Measurements from ENCODE around the gene MYO1H. TPM values are rescaled to one million over a fixed set of nuclear protein-coding genes. Genes with fewer than 3 reads are reported as not detected.
"Not testable (repeated sequence)": the region's sequence is repeated elsewhere in the genome, so short reads cannot be mapped to it uniquely, and the experiment has no call there.

MYO1H gene
- total RNA-seq, 1 experiment from 2014 or later = not detected

DNA sequence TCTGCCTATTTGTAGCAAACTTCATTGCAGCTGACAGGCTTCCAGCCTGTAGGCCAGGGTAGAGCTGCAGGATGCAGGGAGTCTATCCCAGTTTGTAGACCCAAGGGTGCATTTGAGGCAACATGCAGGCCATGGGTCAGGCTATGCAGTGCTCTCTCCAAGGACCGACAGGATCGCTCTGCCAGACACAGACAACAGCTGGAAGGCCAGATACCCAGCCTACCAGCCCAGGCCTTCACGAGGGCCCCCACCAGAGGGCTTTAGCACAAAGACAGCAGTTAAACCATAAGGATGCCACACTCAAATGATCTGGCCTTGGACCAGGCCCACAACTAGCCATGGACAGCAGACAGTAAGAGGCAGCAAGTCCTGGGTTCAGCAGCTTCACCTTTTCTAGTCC lies 119.1 kb downstream of the MYO1H start:
- Histone ChIP-seq H3K4me3 (ENCODE audit: low read length) (no peak overlapping the region), H2AFZ (ENCODE audit: low read length) (no peak overlapping the region), H3K4me1 (ENCODE audit: low read length) (peaks cover 2% of the 10 kb centered on the region), H3K79me2 (ENCODE audit: low read length) (peaks cover 96% of the 10 kb centered on the region), H3K27me3 (ENCODE audit: low read length) (no peaks in the 10 kb centered on the region), H3K9me2 (replicated peaks; ENCODE audit: insufficient read depth, low read length) (no peaks in the 10 kb centered on the region), H3K27ac (ENCODE audit: low read length) (no peak overlapping the region), H4K20me1 (ENCODE audit: insufficient read depth, low read depth, low read length) (peaks cover 12% of the 10 kb centered on the region; the same call in 1 of the 2 replicates), H3K9me3 (ENCODE audit: low read length) (no peaks in the 10 kb centered on the region), H3K4me2 (ENCODE audit: low read depth, low read length, poor library complexity, severe bottlenecking) (no peak overlapping the region), H3K9ac (ENCODE audit: low read length) (no peak overlapping the region), H3K36me3 (ENCODE audit: insufficient read depth, low read length) (no peaks in the 10 kb centered on the region)
- no peak for DNase-seq

- Histone ChIP-seq H3K4me3 (ENCODE audit: low read length) (no peak overlapping the region), H3K79me2 (ENCODE audit: low read length) (peaks cover 95% of the 10 kb centered on the region), H3K9me2 (replicated peaks; ENCODE audit: insufficient read depth, low read length) (no peaks in the 10 kb centered on the region), H3K9ac (ENCODE audit: low read length) (no peak overlapping the region), H3K9me3 (ENCODE audit: low read length) (no peaks in the 10 kb centered on the region), H3K4me2 (ENCODE audit: low read depth, low read length, poor library complexity, severe bottlenecking) (no peak overlapping the region), H3K36me3 (ENCODE audit: insufficient read depth, low read length) (no peaks in the 10 kb centered on the region), H3K27me3 (ENCODE audit: low read length) (no peaks in the 10 kb centered on the region), H3K27ac (ENCODE audit: low read length) (no peak overlapping the region), H2AFZ (ENCODE audit: low read length) (no peak overlapping the region), H4K20me1 (ENCODE audit: insufficient read depth, low read depth, low read length) (peaks cover 15% of the 10 kb centered on the region; the same call in 1 of the 2 replicates), H3K4me1 (ENCODE audit: low read length) (no peaks in the 10 kb centered on the region)
- no peak for DNase-seq
These were observed 120.4 kb downstream of the MYO1H start for GRCh38 chr12:109467978-109468676.

DNA sequence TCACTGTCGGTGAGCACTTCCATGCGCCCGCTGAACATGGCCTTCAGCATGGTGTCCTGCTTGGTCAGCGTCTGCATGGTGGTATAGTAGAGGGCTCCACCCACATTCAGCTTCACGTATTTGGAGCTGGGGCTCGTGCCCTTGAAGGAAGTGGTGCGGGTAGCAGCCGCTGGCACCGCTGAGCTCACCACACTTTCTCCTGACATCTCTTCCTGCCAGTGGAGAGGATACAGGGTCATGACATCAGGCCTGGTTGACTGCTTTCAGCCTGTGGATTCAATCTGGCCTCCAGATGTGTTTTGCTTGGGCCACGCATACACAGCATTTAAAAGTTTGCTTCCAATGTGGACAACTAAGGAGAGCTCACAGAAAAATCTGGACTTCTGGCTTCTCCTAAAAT lies 121.8 kb downstream of the MYO1H start:
- H3K27me3 ChIP-seq (ENCODE audit: low read length) = no peaks in the 10 kb centered on the region
- peaks cover 95% of the 10 kb centered on the region for H3K79me2 ChIP-seq (ENCODE audit: low read length)
- H3K9me2 ChIP-seq (replicated peaks; ENCODE audit: insufficient read depth, low read length) = no peaks in the 10 kb centered on the region
- H3K36me3 ChIP-seq (ENCODE audit: insufficient read depth, low read length) = no peaks in the 10 kb centered on the region
- H3K9me3 ChIP-seq (ENCODE audit: low read length) = no peaks in the 10 kb centered on the region
- no peak overlapping the region for H3K4me2 ChIP-seq (ENCODE audit: low read depth, low read length, poor library complexity, severe bottlenecking)
- DNase-seq = no peak
- H3K9ac ChIP-seq (ENCODE audit: low read length) = no peak overlapping the region
- no peak overlapping the region for H2AFZ ChIP-seq (ENCODE audit: low read length)
- H3K4me1 ChIP-seq (ENCODE audit: low read length) = no peaks in the 10 kb centered on the region
- no peak overlapping the region for H3K27ac ChIP-seq (ENCODE audit: low read length)
- peaks cover 18% of the 10 kb centered on the region; the same call in 1 of the 2 replicates for H4K20me1 ChIP-seq (ENCODE audit: insufficient read depth, low read depth, low read length)
- H3K4me3 ChIP-seq (ENCODE audit: low read length) = no peak overlapping the region

- no peak overlapping the region for H3K27ac ChIP-seq (ENCODE audit: low read length)
- H4K20me1 ChIP-seq (ENCODE audit: insufficient read depth, low read depth, low read length) = peaks cover 19% of the 10 kb centered on the region; the same call in 1 of the 2 replicates
- H3K4me3 ChIP-seq (ENCODE audit: low read length) = no peak overlapping the region
- H3K79me2 ChIP-seq (ENCODE audit: low read length) = peaks cover 94% of the 10 kb centered on the region
- H3K27me3 ChIP-seq (ENCODE audit: low read length) = no peaks in the 10 kb centered on the region
- no peaks in the 10 kb centered on the region for H3K36me3 ChIP-seq (ENCODE audit: insufficient read depth, low read length)
- H3K4me2 ChIP-seq (ENCODE audit: low read depth, low read length, poor library complexity, severe bottlenecking) = no peak overlapping the region
- no peaks in the 10 kb centered on the region for H3K9me3 ChIP-seq (ENCODE audit: low read length)
- H3K9ac ChIP-seq (ENCODE audit: low read length) = no peak overlapping the region
- H2AFZ ChIP-seq (ENCODE audit: low read length) = no peak overlapping the region
- no peaks in the 10 kb centered on the region for H3K9me2 ChIP-seq (replicated peaks; ENCODE audit: insufficient read depth, low read length)
- DNase-seq = no peak
- peaks cover 15% of the 10 kb centered on the region for H3K4me1 ChIP-seq (ENCODE audit: low read length)
These were observed 125.3 kb downstream of the MYO1H start for GRCh38 chr12:109473006-109473405.

- H3K4me1 ChIP-seq (ENCODE audit: low read length) = peaks cover 21% of the 10 kb centered on the region
- DNase-seq = not testable (repeated sequence)
These were observed 126.0 kb downstream of the MYO1H start for GRCh38 chr12:109473526-109474270.

DNA sequence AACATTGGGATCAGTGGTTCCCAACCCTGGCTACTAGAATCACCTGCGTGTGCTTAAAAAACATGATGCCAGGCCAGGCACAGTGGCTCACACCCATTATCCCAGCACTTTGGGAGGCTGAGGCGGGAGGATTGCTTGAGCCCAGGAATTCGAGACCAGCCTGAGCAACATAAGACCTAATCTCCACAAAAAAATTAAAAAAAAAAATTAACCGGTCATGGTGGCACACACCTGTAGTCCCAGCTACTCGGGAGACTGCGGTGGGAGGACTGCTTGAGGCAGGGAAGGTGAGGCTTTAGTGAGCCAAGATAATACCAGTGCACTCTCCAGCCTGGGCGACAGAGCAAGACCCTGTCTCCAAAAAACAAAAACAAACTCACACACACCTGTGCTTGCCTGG lies 127.4 kb downstream of the MYO1H start:
- H3K9me2 ChIP-seq (replicated peaks; ENCODE audit: insufficient read depth, low read length) = no peaks in the 10 kb centered on the region
- H3K4me3 ChIP-seq (ENCODE audit: low read length) = no peak overlapping the region
- no peak overlapping the region for H2AFZ ChIP-seq (ENCODE audit: low read length)
- H3K9me3 ChIP-seq (ENCODE audit: low read length) = no peaks in the 10 kb centered on the region
- peak overlapping the region; percentile 96 for H3K4me2 ChIP-seq (ENCODE audit: low read depth, low read length, poor library complexity, severe bottlenecking)
- peaks cover 17% of the 10 kb centered on the region; the same call in 1 of the 2 replicates for H4K20me1 ChIP-seq (ENCODE audit: insufficient read depth, low read depth, low read length)
- no peaks in the 10 kb centered on the region for H3K36me3 ChIP-seq (ENCODE audit: insufficient read depth, low read length)
- H3K4me1 ChIP-seq (ENCODE audit: low read length) = peaks cover 32% of the 10 kb centered on the region
- H3K79me2 ChIP-seq (ENCODE audit: low read length) = peaks cover 97% of the 10 kb centered on the region
- H3K9ac ChIP-seq (ENCODE audit: low read length) = no peak overlapping the region; the same call in 1 of the 2 replicates
- H3K27me3 ChIP-seq (ENCODE audit: low read length) = no peaks in the 10 kb centered on the region
- no peak for DNase-seq
- H3K27ac ChIP-seq (ENCODE audit: low read length) = no peak overlapping the region

More at GRCh38 chr12:109473526-109474270, 126.0 kb downstream of the MYO1H start:
- not testable (repeated sequence) for H2AFZ ChIP-seq (ENCODE audit: low read length); H3K36me3 ChIP-seq (ENCODE audit: insufficient read depth, low read length); H3K27ac ChIP-seq (ENCODE audit: low read length); H3K27me3 ChIP-seq (ENCODE audit: low read length); H3K4me3 ChIP-seq (ENCODE audit: low read length); H3K4me2 ChIP-seq (ENCODE audit: low read depth, low read length, poor library complexity, severe bottlenecking); H3K9me3 ChIP-seq (ENCODE audit: low read length); H3K9me2 ChIP-seq (replicated peaks; ENCODE audit: insufficient read depth, low read length); H3K9ac ChIP-seq (ENCODE audit: low read length)
- Histone ChIP-seq H3K79me2 (ENCODE audit: low read length) (peaks cover 97% of the 10 kb centered on the region), H4K20me1 (ENCODE audit: insufficient read depth, low read depth, low read length) (peaks cover 19% of the 10 kb centered on the region; the same call in 1 of the 2 replicates)

- peaks cover 32% of the 10 kb centered on the region for H3K4me1 ChIP-seq (ENCODE audit: low read length)
These were observed 128.5 kb downstream of the MYO1H start for GRCh38 chr12:109475993-109476806.

More at GRCh38 chr12:109475993-109476806, 128.5 kb downstream of the MYO1H start:
- Histone ChIP-seq H3K79me2 (ENCODE audit: low read length) (peaks cover 86% of the 10 kb centered on the region), H3K4me2 (ENCODE audit: low read depth, low read length, poor library complexity, severe bottlenecking) (peak overlapping the region; percentile 96), H4K20me1 (ENCODE audit: insufficient read depth, low read depth, low read length) (peaks cover 13% of the 10 kb centered on the region; the same call in 1 of the 2 replicates), H2AFZ (ENCODE audit: low read length) (peak overlapping the region; percentile 95; the same call in 1 of the 2 replicates), H3K27ac (ENCODE audit: low read length) (no peak overlapping the region), H3K4me3 (ENCODE audit: low read length) (peak overlapping the region; percentile 96), H3K27me3 (ENCODE audit: low read length) (no peaks in the 10 kb centered on the region), H3K36me3 (ENCODE audit: insufficient read depth, low read length) (no peaks in the 10 kb centered on the region), H3K9ac (ENCODE audit: low read length) (peak overlapping the region; percentile 91), H3K9me3 (ENCODE audit: low read length) (no peaks in the 10 kb centered on the region), H3K9me2 (replicated peaks; ENCODE audit: insufficient read depth, low read length) (no peaks in the 10 kb centered on the region)
- DNase-seq = no peak
